IPS-18a (cell line): Measurements from ENCODE around the gene NPAS4.
"Not testable (repeated sequence)": the region's sequence is repeated elsewhere in the genome, so short reads cannot be mapped to it uniquely, and the experiment has no call there.

ENCODE experiments used
- H3K27ac ChIP-seq: one replicate; pipeline ENCODE4 v1.5.1; 2013; ENCODE audit warnings: low read length
- H3K27me3 ChIP-seq: one replicate; pipeline ENCODE4 v1.6.1; 2013; ENCODE audit warnings: mild to moderate bottlenecking, low read length; ENCODE audit not compliant: control insufficient read depth, insufficient read depth
- H3K36me3 ChIP-seq: one replicate; pipeline ENCODE4 v1.6.1; 2013; ENCODE audit warnings: low read depth, low read length; ENCODE audit not compliant: control insufficient read depth
- H3K4me1 ChIP-seq: one replicate; pipeline ENCODE4 v1.6.1; 2013; ENCODE audit warnings: low read depth, low read length; ENCODE audit not compliant: control insufficient read depth
- H3K4me3 ChIP-seq: one replicate; pipeline ENCODE4 v1.5.1; 2013; ENCODE audit warnings: low read length
- H3K9ac ChIP-seq: one replicate; pipeline ENCODE4 v1.6.1; 2013; ENCODE audit warnings: mild to moderate bottlenecking, low read length, moderate library complexity
- H3K9me3 ChIP-seq: one replicate; pipeline ENCODE4 v1.6.1; 2013; ENCODE audit warnings: low read depth, low read length; ENCODE audit not compliant: control insufficient read depth

NPAS4 gene

DNA sequence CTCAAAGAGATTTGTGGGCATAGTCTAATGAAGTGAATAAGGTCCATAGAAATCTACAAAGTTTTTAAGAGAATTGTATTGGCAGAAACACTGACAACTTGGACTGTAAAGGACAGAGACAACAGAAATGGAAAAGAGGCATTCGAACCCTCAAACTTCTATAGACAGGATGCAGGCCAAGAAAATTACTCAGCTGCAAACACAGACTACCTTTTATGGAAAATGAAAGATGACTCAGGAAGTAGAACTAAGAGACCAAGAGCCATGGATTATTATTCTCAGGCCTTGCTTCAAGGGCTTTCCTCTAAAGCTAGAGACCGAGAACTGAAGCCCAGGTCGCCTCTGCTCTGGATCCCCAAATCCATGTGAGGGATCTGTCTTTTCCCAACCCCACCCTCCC, 42.1 kb downstream of the NPAS4 start:
- H3K9me3 ChIP-seq = no peaks in the 10 kb centered on the region
- H3K4me3 ChIP-seq = no peak overlapping the region
- H3K4me1 ChIP-seq = peaks cover 15% of the 10 kb centered on the region
- H3K27ac ChIP-seq = no peak overlapping the region
- H3K27me3 ChIP-seq = peaks cover 4% of the 10 kb centered on the region
- no peaks in the 10 kb centered on the region for H3K36me3 ChIP-seq
- no peak overlapping the region for H3K9ac ChIP-seq

DNA sequence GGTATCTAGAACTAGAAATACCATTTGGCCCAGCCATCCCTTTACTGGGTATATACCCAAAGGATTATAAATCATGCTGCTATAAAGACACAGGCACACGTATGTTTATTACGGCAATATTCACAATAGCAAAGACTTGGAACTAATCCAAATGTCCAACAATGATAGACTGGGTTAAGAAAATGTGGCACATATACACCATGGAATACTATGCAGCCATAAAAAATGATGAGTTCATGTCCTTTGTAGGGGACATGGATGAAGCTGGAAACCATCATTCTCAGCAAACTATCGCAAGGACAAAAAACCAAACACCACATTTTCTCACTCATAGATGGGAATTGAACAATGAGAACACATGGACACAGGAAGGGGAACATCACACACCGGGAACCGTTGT, 43.3 kb downstream of the NPAS4 start:
- not testable (repeated sequence) for H3K9ac ChIP-seq, H3K4me3 ChIP-seq, H3K9me3 ChIP-seq, H3K27ac ChIP-seq, H3K36me3 ChIP-seq, H3K27me3 ChIP-seq
- peaks cover 15% of the 10 kb centered on the region for H3K4me1 ChIP-seq

DNA sequence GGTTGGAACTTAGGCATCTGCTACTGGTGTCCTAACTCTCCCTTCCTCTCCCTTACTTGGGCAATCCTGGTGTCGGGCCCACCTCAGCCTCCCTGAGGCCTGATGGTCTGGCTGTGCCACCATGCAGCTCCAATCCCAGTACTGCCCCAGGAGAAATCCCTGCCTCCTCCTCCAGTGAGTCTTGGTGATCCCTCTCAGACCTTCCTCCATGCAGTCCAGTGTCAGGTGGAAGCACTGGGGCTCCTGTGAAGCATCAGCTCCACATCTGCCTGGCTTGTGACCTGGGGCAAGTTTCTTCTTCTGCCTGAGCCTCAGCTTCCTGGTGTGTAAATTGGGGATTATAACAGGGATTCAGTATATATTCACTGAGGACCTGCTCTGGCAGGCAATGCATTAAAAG, 44.1 kb downstream of the NPAS4 start:
- Histone ChIP-seq H3K9me3 (no peaks in the 10 kb centered on the region), H3K36me3 (no peaks in the 10 kb centered on the region), H3K27ac (no peak overlapping the region), H3K9ac (no peak overlapping the region), H3K27me3 (peaks cover 4% of the 10 kb centered on the region), H3K4me1 (peaks cover 18% of the 10 kb centered on the region), H3K4me3 (no peak overlapping the region)

DNA sequence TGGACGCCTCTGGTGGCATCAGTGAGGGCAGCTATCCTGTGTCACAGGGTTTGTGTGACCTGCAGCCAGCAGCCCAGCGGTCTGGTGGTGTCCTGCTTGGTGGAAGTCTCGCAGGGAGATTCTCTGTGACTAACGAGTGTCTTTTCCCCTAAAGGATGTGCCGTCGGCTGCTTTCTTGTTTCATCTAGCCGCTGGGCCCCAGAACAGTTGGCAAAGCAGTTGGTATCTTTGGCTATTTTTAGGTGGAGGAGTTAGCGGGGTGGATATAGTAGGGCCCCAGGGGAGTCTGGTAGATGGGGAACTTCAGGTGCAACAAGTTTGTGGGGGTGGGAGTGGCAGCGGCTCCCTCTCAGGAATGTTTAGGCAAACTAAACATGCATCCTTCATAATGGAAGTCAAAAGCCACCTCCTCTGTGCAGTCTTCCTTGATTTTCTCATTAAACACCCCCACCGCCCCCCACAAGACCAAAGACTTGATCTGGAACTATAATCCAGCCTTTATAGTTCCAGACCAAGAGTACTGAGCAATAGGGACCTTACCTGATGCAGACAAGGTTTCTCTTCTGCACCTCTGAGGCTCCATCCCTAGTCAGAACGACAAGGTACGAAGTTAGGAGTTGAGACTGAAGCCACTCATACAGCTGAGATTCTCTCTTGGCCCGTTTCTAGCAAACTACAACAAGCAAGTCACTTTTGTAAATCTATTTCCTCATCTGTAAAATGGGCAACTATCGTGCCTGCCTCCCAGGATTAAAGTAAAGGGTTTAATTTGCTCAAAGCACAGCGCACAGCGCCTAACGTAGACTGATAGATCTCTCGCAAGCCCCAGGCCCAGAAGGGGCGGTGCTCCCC, 44.8 kb downstream of the NPAS4 start:
- Histone ChIP-seq H3K27me3 (peaks cover 4% of the 10 kb centered on the region), H3K4me3 (peak overlapping the region; percentile 82), H3K36me3 (no peaks in the 10 kb centered on the region), H3K27ac (peak overlapping the region; percentile 18), H3K4me1 (peaks cover 18% of the 10 kb centered on the region), H3K9me3 (no peaks in the 10 kb centered on the region), H3K9ac (peak overlapping the region; percentile 47)

DNA sequence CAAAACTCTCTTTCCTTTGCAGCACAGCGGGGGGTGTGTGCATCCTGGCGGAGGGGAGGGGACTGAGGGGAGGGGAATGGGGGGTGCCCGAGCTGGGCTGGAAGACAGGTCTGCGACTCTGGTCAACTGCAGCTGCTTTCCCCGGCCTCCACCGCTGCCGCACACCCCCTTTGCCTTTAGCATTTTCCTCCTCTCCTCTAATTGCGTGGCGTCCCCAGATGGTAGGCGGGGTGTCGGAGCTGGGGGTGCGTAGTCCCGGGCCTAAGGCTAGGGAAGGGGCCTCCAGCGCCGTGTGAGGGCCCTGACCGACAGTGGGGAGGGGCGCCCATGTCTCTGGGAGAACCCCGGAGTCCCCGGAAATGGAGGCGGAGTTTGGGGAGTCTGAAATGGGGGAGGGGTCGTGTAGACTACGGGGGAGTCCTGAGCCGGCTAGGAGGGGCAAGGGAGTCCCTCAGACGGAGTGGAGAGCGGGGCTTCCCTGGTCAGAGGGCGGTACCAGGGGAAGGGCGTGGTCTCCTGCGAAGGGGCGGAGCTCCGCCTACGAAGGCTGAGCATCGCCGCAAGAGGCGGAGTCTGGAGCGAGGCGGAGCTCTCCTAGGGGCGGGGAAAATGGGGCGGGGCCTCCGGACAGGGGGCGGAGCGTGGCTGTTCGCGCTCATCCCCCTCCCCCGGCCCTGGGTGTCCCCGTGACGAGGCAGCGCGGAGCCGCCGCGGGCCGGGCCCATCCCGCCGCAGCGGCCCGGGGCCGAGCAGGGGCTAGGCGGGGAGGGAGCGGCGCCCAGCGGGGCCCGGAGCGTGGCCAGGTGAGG, 45.6 kb downstream of the NPAS4 start, which contains the start of gene PELI3:
PELI3 (plus strand) TSS at position 681 of the 809 bp plus-strand sequence. CDS start 1,224 bp downstream, outside the sequence.
- Histone ChIP-seq H3K36me3 (no peaks in the 10 kb centered on the region), H3K4me1 (peaks cover 18% of the 10 kb centered on the region), H3K27me3 (peaks cover 4% of the 10 kb centered on the region), H3K27ac (peak within 1 kb of the TSS; percentile 18), H3K9me3 (no peaks in the 10 kb centered on the region), H3K4me3 (peak within 1 kb of the TSS; percentile 82), H3K9ac (peak within 1 kb of the TSS; percentile 47)

DNA sequence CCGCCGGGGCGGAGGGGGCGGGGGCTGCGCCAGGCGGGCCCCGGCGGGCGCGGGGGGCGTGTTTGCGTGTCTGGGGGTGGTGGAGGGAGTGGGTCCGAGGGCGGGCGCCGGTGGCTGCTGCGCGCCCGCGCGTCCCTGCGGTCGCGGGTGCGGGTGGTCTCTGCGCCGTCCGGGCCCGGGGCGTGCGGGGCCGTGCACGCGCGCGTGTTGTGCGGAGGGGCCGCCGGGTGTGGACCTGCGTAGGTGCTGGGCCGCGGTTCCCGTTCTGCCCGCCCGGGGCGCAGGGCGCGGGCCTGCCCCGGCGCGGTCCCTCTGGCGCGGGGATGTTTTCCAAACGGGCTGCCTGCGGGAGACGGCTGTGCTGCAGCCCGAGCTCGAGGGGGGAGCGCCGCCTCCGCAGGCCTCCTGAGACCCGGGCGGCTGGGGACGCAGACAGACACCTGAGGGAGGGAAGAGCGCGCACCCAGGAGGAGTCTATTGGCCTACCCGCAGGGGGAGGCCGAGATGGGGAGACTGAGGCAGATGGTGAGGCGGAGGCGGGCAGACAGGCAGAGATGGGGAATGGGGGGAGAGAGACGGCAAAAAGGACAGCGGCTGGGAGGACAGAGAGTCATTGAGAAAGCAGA, 46.3 kb downstream of the NPAS4 start:
- peaks cover 18% of the 10 kb centered on the region for H3K4me1 ChIP-seq
- H3K27ac ChIP-seq = no peak overlapping the region
- H3K4me3 ChIP-seq = peak overlapping the region; percentile 82
- H3K36me3 ChIP-seq = no peaks in the 10 kb centered on the region
- peak overlapping the region; percentile 29 for H3K9ac ChIP-seq
- peaks cover 4% of the 10 kb centered on the region for H3K27me3 ChIP-seq
- H3K9me3 ChIP-seq = no peaks in the 10 kb centered on the region

DNA sequence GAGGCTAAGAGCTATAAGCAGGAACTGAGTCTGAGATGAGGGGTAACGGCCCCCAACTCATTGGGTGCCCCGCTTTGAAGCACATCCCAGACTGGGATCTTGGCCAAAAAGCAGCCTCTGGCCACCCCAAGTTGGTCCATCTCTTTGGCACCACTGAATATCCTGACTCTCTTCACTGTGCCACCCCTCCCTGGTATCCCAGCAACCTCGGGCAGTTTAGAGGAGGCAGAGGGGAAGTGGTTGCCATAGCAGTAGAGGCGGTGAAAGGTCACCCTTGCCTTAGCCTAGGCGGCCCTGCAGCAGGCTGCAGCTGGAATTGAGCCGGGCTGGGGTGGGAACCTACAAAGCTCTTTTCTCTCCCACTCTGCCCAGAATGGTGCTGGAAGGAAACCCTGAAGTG, 46.9 kb downstream of the NPAS4 start:
- Histone ChIP-seq H3K27ac (no peak overlapping the region), H3K4me1 (peaks cover 18% of the 10 kb centered on the region), H3K9ac (no peak overlapping the region), H3K27me3 (peaks cover 4% of the 10 kb centered on the region), H3K4me3 (peak overlapping the region; percentile 82), H3K9me3 (no peaks in the 10 kb centered on the region), H3K36me3 (peaks cover 4% of the 10 kb centered on the region)

DNA sequence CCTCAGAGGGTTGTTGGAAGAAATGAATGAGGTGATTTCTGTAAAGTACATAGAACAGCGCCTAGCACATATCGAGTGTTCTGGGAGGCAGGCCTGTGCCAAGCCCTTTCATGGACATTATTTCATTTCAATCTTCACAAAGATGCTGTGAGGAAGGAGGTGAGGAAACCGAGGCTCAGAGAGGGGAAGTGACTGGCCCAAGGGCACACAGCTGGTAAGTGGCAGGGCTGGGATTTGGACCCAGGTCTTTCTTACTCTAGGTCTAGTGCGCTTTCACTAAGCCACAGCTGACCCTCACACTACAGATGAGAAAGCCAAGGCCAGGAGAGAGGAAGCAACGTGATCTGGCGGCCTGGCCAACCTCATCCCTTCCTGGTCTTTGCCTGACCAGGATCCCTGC, 47.9 kb downstream of the NPAS4 start:
- Histone ChIP-seq H3K27me3 (peaks cover 4% of the 10 kb centered on the region), H3K9ac (no peak overlapping the region), H3K9me3 (no peaks in the 10 kb centered on the region), H3K4me1 (peaks cover 18% of the 10 kb centered on the region), H3K36me3 (peaks cover 4% of the 10 kb centered on the region), H3K4me3 (no peak overlapping the region), H3K27ac (no peak overlapping the region)

DNA sequence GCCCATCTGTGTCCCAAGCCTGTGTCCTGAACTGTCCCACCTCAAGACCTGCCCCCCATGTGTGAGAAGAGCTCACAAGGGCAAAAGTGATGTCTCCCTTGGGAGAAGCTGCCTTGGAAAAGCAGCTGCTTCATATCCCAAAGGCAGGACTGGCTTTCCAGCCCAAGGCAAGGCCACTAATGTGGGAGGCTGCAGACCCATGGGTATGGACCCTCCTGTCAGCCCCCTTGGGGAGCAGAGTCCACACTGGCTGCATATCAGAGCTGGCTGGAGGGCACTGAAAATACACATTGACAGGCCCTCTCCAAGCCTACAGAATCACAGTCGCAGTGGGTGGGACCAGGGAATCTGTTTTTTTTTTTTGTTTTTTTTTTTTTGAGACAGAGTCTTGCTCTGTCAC, 48.6 kb downstream of the NPAS4 start:
- H3K9me3 ChIP-seq = no peaks in the 10 kb centered on the region
- H3K4me1 ChIP-seq = peaks cover 18% of the 10 kb centered on the region
- H3K27ac ChIP-seq = no peak overlapping the region
- no peak overlapping the region for H3K9ac ChIP-seq
- peaks cover 11% of the 10 kb centered on the region for H3K36me3 ChIP-seq
- H3K27me3 ChIP-seq = peaks cover 4% of the 10 kb centered on the region
- no peak overlapping the region for H3K4me3 ChIP-seq

DNA sequence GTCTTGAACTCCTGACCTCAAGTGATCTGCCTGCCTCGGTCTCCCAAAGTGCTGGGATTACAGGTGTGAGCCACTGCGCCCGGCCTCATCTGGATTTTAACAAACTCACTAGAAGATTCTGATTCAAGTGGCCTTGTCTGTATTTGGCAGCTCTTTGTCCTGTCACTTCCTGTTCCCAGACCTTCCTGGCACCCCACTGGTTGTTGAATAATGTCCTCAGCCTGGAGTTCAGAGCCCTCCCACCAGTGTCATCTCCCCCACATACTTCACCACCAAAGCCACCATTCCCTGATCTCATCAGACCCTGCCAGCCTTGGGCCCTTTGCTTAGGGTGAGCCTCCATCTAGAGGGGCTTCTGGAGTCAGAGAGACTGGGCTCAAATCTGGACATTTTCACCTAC, 49.2 kb downstream of the NPAS4 start:
- peaks cover 17% of the 10 kb centered on the region for H3K4me1 ChIP-seq
- H3K4me3 ChIP-seq = no peak overlapping the region
- H3K36me3 ChIP-seq = peaks cover 11% of the 10 kb centered on the region
- H3K27ac ChIP-seq = no peak overlapping the region
- H3K27me3 ChIP-seq = peaks cover 4% of the 10 kb centered on the region
- H3K9me3 ChIP-seq = no peaks in the 10 kb centered on the region
- no peak overlapping the region for H3K9ac ChIP-seq

DNA sequence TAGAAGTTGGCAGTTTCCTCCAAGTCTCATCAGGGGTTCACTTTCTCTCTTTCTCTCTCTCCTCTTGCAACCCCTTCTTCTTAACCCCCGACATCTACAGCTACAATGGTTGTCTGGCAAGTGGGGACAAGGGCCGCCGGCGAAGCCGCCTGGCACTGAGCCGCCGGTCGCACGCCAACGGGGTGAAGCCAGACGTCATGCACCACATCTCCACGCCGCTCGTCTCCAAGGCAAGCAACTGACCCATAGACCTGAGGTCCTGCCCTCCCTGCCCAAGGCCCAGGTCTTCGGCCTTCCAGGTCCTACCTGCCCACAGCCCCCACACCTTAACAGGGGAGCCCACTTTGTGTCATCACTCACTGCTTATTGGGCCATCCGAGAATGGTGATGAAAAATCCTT, 50.3 kb downstream of the NPAS4 start:
- H3K27me3 ChIP-seq = peaks cover 4% of the 10 kb centered on the region
- no peak overlapping the region for H3K9ac ChIP-seq
- no peak overlapping the region for H3K4me3 ChIP-seq
- H3K27ac ChIP-seq = no peak overlapping the region
- H3K9me3 ChIP-seq = no peaks in the 10 kb centered on the region
- peaks cover 8% of the 10 kb centered on the region for H3K4me1 ChIP-seq
- peaks cover 11% of the 10 kb centered on the region for H3K36me3 ChIP-seq
